Measurements from ENCODE around the gene ST6GAL2.

ST6GAL2 gene

DNA sequence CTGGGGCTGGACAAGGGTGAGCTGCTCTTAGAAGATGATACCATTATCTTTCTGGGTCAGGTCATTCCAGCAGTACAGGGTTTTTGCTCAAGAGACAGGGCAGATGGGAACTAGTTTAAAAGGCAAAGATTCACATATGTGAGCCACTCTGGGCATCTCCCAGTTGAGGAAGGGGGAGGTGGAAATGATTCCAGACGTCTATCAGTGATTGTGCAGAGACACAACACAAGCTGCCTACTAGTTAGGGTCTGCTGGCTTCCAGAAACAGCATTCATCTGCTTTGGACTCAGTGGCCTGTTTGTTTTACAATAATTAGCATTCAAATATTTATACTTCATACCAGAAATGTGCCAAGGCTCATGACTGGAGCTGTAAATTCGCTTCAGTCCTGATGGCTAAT lies 32.3 kb downstream of the ST6GAL2 start:
- H3K27ac ChIP-seq, result no peak overlapping the region
- ChIA-PET POLR2A (ENCODE audit: low non-redundant PET) (no interaction called here), CTCF (no interaction called here)
- TF ChIP-seq, protein P1, sequence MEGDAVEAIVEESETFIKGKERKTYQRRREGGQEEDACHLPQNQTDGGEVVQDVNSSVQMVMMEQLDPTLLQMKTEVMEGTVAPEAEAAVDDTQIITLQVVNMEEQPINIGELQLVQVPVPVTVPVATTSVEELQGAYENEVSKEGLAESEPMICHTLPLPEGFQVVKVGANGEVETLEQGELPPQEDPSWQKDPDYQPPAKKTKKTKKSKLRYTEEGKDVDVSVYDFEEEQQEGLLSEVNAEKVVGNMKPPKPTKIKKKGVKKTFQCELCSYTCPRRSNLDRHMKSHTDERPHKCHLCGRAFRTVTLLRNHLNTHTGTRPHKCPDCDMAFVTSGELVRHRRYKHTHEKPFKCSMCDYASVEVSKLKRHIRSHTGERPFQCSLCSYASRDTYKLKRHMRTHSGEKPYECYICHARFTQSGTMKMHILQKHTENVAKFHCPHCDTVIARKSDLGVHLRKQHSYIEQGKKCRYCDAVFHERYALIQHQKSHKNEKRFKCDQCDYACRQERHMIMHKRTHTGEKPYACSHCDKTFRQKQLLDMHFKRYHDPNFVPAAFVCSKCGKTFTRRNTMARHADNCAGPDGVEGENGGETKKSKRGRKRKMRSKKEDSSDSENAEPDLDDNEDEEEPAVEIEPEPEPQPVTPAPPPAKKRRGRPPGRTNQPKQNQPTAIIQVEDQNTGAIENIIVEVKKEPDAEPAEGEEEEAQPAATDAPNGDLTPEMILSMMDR (conservative IDR thresholded peaks at IDR 0.05; ENCODE audit: low read depth), result no peak
- DNase-seq (ENCODE audit: low spot score), result no peak

DNA sequence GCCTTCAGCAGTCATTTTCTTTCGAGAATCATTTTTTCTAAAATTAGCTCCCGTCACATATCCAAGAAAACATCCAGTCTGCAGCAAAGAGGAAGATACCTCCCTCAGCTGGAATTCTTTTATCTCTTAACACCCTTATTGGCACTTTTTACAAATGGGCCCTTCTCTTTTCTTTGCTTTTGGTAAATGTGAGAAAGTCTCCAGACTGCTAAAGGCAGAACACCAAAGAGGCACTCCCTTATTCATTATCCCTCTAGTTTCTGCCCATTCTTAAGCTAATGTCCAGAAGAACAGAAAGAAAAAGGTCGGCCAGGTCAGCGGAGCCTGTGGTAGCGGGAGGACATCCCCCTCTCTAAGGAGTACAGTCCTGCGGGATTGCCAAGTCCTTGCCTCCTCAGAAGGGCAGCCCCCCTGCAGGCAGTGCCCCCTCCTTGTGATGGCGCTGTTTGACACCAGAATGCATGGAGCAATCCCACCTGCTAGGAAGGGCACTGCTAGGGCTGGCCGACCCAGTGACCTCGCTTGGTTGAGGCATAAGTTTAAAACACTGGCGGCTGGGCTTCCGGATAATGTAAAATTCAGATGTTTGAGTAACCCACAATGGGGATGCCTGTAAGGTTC lies 34.0 kb downstream of the ST6GAL2 start:
- CTCF ChIA-PET, result no interaction called here
- DNase-seq (ENCODE audit: low spot score), result no peak
- POLR2A ChIA-PET (ENCODE audit: low non-redundant PET), result no interaction called here

DNA sequence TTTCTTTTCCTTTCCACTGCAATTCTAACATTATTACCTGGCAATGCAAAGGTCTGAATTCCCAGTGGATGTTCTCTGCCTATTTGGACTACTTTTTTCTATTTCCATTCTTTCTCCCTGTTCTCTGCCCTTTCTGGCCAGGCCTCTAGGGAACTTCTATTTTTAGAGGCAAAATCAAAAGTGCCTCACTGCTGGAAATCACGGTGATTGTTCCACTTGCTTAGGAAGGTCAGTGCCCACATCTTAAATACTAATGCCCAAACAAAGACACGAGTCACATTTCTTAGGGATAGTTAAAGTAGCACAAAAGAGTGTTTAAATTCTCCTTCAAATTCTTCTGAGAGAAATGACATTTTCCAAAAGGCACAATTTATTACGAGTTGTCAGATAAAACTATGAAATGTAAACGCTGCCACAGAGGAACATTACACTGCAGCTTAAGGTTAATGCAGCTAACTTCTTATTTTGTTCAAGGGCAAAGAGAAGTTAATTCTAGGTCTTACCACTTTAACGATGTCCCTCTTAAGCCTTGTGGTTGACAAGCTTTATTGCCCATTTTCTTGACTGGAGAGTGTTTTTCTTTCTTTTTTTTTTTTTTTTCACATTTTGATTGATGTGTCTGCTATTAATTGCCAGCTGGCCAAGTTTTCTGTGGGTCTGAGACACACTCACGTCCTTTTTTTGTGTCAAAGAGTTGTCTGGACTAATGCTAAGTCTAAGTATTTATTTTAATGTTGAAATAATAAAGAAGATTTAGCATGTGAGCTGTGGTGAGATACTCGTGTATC lies 34.7 kb downstream of the ST6GAL2 start:
- TF ChIP-seq, protein P1 (conservative IDR thresholded peaks at IDR 0.05; ENCODE audit: low read depth), result no peak
- no peak overlapping the region for H3K27ac ChIP-seq
- ChIA-PET CTCF (no interaction called here), POLR2A (ENCODE audit: low non-redundant PET) (no interaction called here)
- DNase-seq (ENCODE audit: low spot score), result no peak

More for the DNA sequence above, 34.0 kb downstream of the ST6GAL2 start:
- H3K27ac ChIP-seq, result no peak overlapping the region
- TF ChIP-seq, protein P1 (conservative IDR thresholded peaks at IDR 0.05; ENCODE audit: low read depth), result no peak

DNA sequence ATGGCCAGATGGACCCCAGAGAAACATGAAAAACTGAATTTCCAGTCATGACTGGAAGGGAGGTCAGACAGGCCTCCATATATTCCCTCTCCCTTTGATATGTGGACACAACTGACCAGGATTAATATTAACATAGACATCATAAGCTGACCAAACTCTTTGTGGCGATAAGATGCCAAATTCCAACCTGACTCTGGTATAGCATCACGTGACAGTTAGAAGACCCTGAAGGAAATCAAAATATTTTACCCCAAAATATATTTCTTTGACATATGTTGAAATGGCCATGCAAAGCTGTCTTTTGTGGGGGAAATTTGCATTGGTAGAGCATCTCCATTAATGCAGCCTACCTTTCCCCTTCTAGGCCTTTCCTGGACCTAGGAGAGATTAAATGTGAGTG lies 36.7 kb downstream of the ST6GAL2 start:
- CTCF ChIA-PET, result no interaction called here
- H3K27ac ChIP-seq, result no peak overlapping the region

DNA sequence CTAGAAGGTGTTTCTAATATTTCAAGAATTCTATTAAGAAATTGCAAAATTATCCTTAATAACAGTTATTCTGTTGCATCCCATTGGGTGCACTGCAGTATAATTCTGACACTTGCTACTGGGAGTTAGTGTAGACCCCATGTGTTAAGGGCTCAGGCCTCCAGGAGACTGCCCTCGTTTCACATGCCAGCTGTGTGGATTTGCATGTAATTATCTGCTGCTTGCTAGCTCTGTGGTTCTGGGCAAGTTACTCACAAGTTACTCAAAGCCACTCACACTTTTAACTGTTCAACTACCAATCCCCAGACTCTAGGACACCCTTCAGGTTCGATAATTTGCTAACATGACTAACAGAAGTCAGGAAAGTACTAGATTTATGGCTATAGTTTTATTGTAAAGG lies 38.6 kb downstream of the ST6GAL2 start:
- TF ChIP-seq, protein P1 (conservative IDR thresholded peaks at IDR 0.05; ENCODE audit: low read depth), result no peak
- H3K27ac ChIP-seq, result no peak overlapping the region
- DNase-seq (ENCODE audit: low spot score), result no peak
- CTCF ChIA-PET, result interaction anchor here (0.6 kb wide), 1 partner anchor 107 kb away, joined by 4 read pairs; no protein-coding TSS in a partner anchor
- POLR2A ChIA-PET (ENCODE audit: low non-redundant PET), result no interaction called here

More for the DNA sequence above, 36.7 kb downstream of the ST6GAL2 start:
- TF ChIP-seq, protein P1 (conservative IDR thresholded peaks at IDR 0.05; ENCODE audit: low read depth), result no peak
- DNase-seq (ENCODE audit: low spot score), result no peak
- POLR2A ChIA-PET (ENCODE audit: low non-redundant PET), result no interaction called here

DNA sequence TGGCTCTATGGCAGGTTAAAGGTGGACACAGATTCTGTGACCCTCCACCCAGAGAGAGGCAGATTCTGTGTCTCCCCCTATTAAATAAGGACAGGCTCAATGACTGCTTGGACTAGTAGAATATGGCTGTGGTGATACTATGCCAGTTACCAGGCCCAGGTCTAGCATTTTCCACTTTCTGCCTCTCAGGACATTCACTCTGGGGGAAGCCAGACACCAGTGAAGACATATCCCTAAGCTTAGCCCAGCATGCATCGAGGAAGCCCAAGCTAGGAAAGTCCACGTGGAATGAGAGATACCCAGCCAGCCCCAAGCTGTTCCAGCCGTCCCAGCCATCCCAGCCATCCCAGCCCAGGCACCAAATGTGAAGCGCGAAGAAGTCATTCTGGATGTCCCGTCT lies 40.3 kb downstream of the ST6GAL2 start:
- POLR2A ChIA-PET (ENCODE audit: low non-redundant PET), result no interaction called here
- TF ChIP-seq, protein P1 (conservative IDR thresholded peaks at IDR 0.05; ENCODE audit: low read depth), result no peak

More for the DNA sequence above, 40.3 kb downstream of the ST6GAL2 start:
- CTCF ChIA-PET, result no interaction called here
- no peak overlapping the region for H3K27ac ChIP-seq
- DNase-seq (ENCODE audit: low spot score), result no peak
